ENCODE data around the gene SDK1.

Gene SDK1

DNA sequence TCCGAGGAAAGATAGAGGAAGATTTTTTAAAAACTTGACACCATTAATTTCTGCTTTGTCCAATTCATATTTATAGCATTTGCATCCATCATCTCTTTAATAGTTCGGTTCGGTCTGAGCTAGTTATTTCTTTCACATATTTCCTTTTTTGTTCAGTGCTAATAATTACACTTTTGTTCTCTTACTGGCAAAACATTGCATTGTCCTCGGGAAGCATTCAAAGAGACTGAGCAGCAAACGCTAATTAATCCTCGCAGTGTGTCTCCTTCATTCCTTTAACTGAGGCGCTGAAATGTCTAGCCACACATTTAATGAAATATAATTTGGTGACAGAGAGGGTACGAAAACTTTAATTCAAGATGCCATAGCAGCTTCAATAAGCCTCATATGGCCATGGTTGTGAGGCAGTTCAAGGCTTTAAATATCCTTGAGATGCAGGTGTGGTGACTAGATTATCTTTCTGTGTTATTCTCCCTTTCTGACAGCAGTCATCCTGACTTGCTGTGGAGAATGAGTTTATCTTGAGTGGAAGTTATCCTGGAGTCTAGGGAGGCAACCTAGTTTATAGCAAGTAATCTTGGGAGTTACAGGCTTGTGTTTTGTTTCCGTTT lies 431.4 kb downstream of the SDK1 start:
- no peaks in the 10 kb centered on the region for H3K79me2 ChIP-seq (ENCODE audit: control insufficient read depth, low read length)
- H3K4me1 ChIP-seq (ENCODE audit: control insufficient read depth, low read length) = no peaks in the 10 kb centered on the region
- H3K4me2 ChIP-seq (ENCODE audit: low read length) = no peak overlapping the region
- no peaks in the 10 kb centered on the region for H3K27me3 ChIP-seq (ENCODE audit: control insufficient read depth, low read length)
- H3F3A ChIP-seq (ENCODE audit: control insufficient read depth, insufficient read depth) = no peaks in the 10 kb centered on the region
- H3K9me2 ChIP-seq (replicated peaks; ENCODE audit: control insufficient read depth, low read length) = no peaks in the 10 kb centered on the region; the same call in 1 of the 2 replicates
- H3K36me3 ChIP-seq (ENCODE audit: control insufficient read depth, low read length) = no peaks in the 10 kb centered on the region
- H3K9me3 ChIP-seq (ENCODE audit: control insufficient read depth, insufficient read depth, low read length) = peaks cover 9% of the 10 kb centered on the region; the same call in 1 of the 2 replicates
- no peak overlapping the region for H3K27ac ChIP-seq (ENCODE audit: low read depth, low read length)
- H4K20me1 ChIP-seq (ENCODE audit: control insufficient read depth, insufficient read depth, low read depth, low read length) = no peaks in the 10 kb centered on the region
- H3K4me3 ChIP-seq (ENCODE audit: low read length) = no peak overlapping the region
- TF ChIP-seq EZH2phosphoT487 (IDR thresholded peaks at IDR 0.05; ENCODE audit: borderline replicate concordance, low read length) (no peak), CTCF (IDR thresholded peaks at IDR 0.05; ENCODE audit: low read depth, low read length, poor library complexity, severe bottlenecking) (no peak)

- Histone ChIP-seq H3K4me2 (ENCODE audit: low read length) (no peak overlapping the region), H3K4me1 (ENCODE audit: control insufficient read depth, low read length) (no peaks in the 10 kb centered on the region), H3K27me3 (ENCODE audit: control insufficient read depth, low read length) (no peaks in the 10 kb centered on the region), H3K9me2 (replicated peaks; ENCODE audit: control insufficient read depth, low read length) (no peaks in the 10 kb centered on the region; the same call in 1 of the 2 replicates), H3K36me3 (ENCODE audit: control insufficient read depth, low read length) (no peaks in the 10 kb centered on the region), H3F3A (ENCODE audit: control insufficient read depth, insufficient read depth) (no peaks in the 10 kb centered on the region), H3K79me2 (ENCODE audit: control insufficient read depth, low read length) (no peaks in the 10 kb centered on the region), H3K4me3 (ENCODE audit: low read length) (no peak overlapping the region), H3K27ac (ENCODE audit: low read depth, low read length) (no peak overlapping the region), H4K20me1 (ENCODE audit: control insufficient read depth, insufficient read depth, low read depth, low read length) (no peaks in the 10 kb centered on the region), H3K9me3 (ENCODE audit: control insufficient read depth, insufficient read depth, low read length) (peaks cover 13% of the 10 kb centered on the region; the same call in 1 of the 2 replicates)
- TF ChIP-seq CTCF (IDR thresholded peaks at IDR 0.05; ENCODE audit: low read depth, low read length, poor library complexity, severe bottlenecking) (no peak), EZH2phosphoT487 (IDR thresholded peaks at IDR 0.05; ENCODE audit: borderline replicate concordance, low read length) (no peak)
Observed at GRCh38 chr7:3733541-3734140, 432.6 kb downstream of the SDK1 start.

DNA sequence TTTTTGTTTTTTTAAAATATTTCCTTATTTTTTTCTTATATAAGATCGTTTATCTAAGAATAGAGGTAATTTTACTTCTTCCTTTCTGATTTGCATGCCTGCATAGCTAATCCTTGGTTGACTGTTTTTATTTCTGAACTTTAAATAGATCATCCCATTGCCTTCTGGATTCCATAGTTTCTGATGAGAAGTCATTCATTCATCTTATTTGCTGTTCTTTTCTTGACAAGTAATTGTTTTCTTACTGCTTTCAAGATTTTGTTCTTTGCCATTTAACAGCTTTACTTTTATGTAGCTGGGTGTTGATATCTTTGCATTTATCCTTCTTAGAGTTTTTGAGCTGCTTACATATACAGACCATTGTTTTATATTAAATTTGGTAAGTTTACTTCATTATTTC lies 437.9 kb downstream of the SDK1 start:
- no peaks in the 10 kb centered on the region for H4K20me1 ChIP-seq (ENCODE audit: control insufficient read depth, insufficient read depth, low read depth, low read length)

GRCh38 chr7:3739983-3740382 lies 438.9 kb downstream of the SDK1 start:
- TF ChIP-seq CTCF (IDR thresholded peaks at IDR 0.05; ENCODE audit: low read depth, low read length, poor library complexity, severe bottlenecking) (no peak), EZH2phosphoT487 (IDR thresholded peaks at IDR 0.05; ENCODE audit: borderline replicate concordance, low read length) (no peak)
- peaks cover 28% of the 10 kb centered on the region for H3K9me3 ChIP-seq (ENCODE audit: control insufficient read depth, insufficient read depth, low read length)

More for the DNA sequence above, 437.9 kb downstream of the SDK1 start:
- Histone ChIP-seq H3K9me2 (replicated peaks; ENCODE audit: control insufficient read depth, low read length) (no peaks in the 10 kb centered on the region; the same call in 1 of the 2 replicates), H3K27ac (ENCODE audit: low read depth, low read length) (no peak overlapping the region), H3K4me1 (ENCODE audit: control insufficient read depth, low read length) (peaks cover 27% of the 10 kb centered on the region), H3K4me3 (ENCODE audit: low read length) (no peak overlapping the region), H3F3A (ENCODE audit: control insufficient read depth, insufficient read depth) (no peaks in the 10 kb centered on the region), H3K79me2 (ENCODE audit: control insufficient read depth, low read length) (no peaks in the 10 kb centered on the region), H3K36me3 (ENCODE audit: control insufficient read depth, low read length) (peaks cover 4% of the 10 kb centered on the region), H3K4me2 (ENCODE audit: low read length) (no peak overlapping the region), H3K9me3 (ENCODE audit: control insufficient read depth, insufficient read depth, low read length) (peaks cover 28% of the 10 kb centered on the region), H3K27me3 (ENCODE audit: control insufficient read depth, low read length) (no peaks in the 10 kb centered on the region)
- TF ChIP-seq EZH2phosphoT487 (IDR thresholded peaks at IDR 0.05; ENCODE audit: borderline replicate concordance, low read length) = no peak

More at GRCh38 chr7:3739983-3740382, 438.9 kb downstream of the SDK1 start:
- Histone ChIP-seq H3K79me2 (ENCODE audit: control insufficient read depth, low read length) (no peaks in the 10 kb centered on the region), H3K4me2 (ENCODE audit: low read length) (no peak overlapping the region), H3K4me1 (ENCODE audit: control insufficient read depth, low read length) (peaks cover 29% of the 10 kb centered on the region), H3F3A (ENCODE audit: control insufficient read depth, insufficient read depth) (no peaks in the 10 kb centered on the region), H3K27me3 (ENCODE audit: control insufficient read depth, low read length) (no peaks in the 10 kb centered on the region), H3K27ac (ENCODE audit: low read depth, low read length) (no peak overlapping the region), H3K9me2 (replicated peaks; ENCODE audit: control insufficient read depth, low read length) (no peaks in the 10 kb centered on the region; the same call in 1 of the 2 replicates), H4K20me1 (ENCODE audit: control insufficient read depth, insufficient read depth, low read depth, low read length) (no peaks in the 10 kb centered on the region), H3K36me3 (ENCODE audit: control insufficient read depth, low read length) (peaks cover 4% of the 10 kb centered on the region), H3K4me3 (ENCODE audit: low read length) (no peak overlapping the region)

All from DOHH2 (cell line).